IPS-18a (cell line): ENCODE data around the gene PAFAH1B1.
"Not testable (repeated sequence)": the region's sequence is repeated elsewhere in the genome, so short reads cannot be mapped to it uniquely, and the experiment has no call there.

Experiments
- H3K27ac ChIP-seq: one replicate; pipeline ENCODE4 v1.5.1; 2013; ENCODE audit warnings: low read length
- H3K27me3 ChIP-seq: one replicate; pipeline ENCODE4 v1.6.1; 2013; ENCODE audit warnings: mild to moderate bottlenecking, low read length; ENCODE audit not compliant: control insufficient read depth, insufficient read depth
- H3K36me3 ChIP-seq: one replicate; pipeline ENCODE4 v1.6.1; 2013; ENCODE audit warnings: low read depth, low read length; ENCODE audit not compliant: control insufficient read depth
- H3K4me1 ChIP-seq: one replicate; pipeline ENCODE4 v1.6.1; 2013; ENCODE audit warnings: low read depth, low read length; ENCODE audit not compliant: control insufficient read depth
- H3K4me3 ChIP-seq: one replicate; pipeline ENCODE4 v1.5.1; 2013; ENCODE audit warnings: low read length
- H3K9ac ChIP-seq: one replicate; pipeline ENCODE4 v1.6.1; 2013; ENCODE audit warnings: mild to moderate bottlenecking, low read length, moderate library complexity
- H3K9me3 ChIP-seq: one replicate; pipeline ENCODE4 v1.6.1; 2013; ENCODE audit warnings: low read depth, low read length; ENCODE audit not compliant: control insufficient read depth

Gene PAFAH1B1

DNA sequence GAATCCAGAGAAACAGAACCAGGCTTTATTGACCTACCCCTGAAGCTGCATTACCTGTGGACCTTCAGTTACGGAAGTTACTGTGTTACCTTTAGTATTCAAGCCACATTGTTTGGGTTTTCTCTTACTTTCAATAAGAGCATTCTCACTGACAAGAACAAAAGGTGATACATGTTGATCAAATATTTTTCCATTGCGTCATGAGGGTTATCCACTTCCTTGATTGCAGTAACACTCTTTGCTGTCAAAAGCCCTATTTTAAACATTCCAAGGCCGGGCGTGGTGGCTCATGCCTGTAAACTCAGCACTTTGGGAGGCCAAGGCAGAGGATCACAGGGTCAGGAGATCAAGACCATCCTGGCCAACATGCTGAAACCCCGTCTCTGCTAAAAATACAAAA lies 28.6 kb upstream of the PAFAH1B1 start:
- Histone ChIP-seq H3K9me3 (peaks cover 4% of the 10 kb centered on the region), H3K27ac (no peak overlapping the region), H3K4me1 (no peaks in the 10 kb centered on the region), H3K9ac (no peak overlapping the region), H3K4me3 (no peak overlapping the region), H3K27me3 (no peaks in the 10 kb centered on the region), H3K36me3 (no peaks in the 10 kb centered on the region)

DNA sequence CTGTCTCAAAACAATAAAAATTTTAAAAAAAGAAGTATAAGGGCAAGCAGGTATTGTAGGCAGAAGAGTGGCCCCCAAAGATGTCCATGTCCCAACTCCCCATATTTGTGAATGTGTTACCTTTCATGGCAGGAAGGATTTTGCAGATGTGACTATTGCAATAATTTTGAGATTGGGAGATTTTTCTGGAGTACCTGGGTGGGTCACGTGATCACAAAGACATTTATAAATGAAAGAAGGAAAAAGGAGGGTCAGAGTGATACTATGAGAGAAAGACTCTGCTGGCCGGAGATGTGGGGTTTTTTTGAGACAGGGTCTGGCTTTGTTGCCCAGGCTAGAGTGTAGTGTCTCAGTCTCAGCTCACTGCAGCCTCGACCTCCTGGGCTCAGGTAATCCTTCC lies 27.4 kb upstream of the PAFAH1B1 start:
- Histone ChIP-seq H3K27ac (no peak overlapping the region), H3K27me3 (no peaks in the 10 kb centered on the region), H3K36me3 (no peaks in the 10 kb centered on the region), H3K4me3 (no peak overlapping the region), H3K9ac (no peak overlapping the region), H3K9me3 (peaks cover 1% of the 10 kb centered on the region), H3K4me1 (no peaks in the 10 kb centered on the region)

DNA sequence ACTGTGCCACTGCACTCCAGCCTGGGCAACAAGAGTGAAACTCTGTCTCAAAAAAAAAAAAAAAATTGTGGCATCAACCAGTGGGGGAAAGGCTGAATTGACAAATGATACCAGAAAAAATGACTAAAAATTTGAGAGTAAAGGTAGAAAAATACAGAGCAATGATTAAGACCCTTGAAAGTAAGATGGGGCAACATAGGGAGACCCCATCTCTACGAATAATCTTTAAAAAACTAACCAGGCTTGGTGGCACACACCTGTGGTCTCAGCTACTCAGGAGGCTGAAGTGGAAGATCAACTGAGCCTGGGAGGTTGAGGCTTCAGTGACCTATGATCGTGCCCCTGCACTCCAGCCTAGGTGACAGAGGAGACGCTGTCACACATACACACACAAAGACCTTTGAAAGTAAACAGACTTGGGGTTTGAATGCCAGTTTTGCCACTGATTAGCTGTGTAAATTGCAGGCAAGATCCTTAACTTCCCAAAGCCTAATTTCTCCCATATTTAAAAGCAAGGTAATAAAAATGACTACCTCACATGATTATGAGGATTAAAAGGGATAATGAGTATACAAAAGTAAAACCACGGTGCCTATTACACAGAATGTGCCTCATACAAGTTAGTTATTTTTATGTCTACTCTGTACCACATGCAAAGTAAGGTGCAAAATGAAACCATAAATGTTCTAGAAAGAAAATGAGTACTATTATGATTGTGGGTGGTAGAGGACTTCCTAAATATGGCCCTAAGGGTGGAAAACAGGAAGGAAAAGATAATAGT lies 21.7 kb upstream of the PAFAH1B1 start:
- no peaks in the 10 kb centered on the region for H3K36me3 ChIP-seq
- H3K4me3 ChIP-seq: no peak overlapping the region
- H3K27ac ChIP-seq: no peak overlapping the region

DNA sequence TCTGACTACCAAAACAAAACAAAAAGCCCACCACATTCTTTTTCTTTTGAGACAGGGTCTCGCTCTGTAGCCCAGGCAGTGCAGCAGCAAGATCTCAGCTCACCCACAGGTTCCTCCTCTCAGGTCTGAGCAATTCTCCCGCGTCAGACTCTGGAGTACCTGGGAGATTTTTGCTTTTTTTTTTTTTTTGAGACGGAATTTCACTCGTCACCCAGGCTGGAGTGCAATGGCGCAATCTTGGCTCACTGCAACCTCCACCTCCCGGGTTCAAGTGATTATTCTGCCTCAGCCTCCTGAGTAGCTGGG lies 21.2 kb upstream of the PAFAH1B1 start:
- not testable (repeated sequence) for H3K27ac ChIP-seq, H3K36me3 ChIP-seq, H3K27me3 ChIP-seq, H3K9ac ChIP-seq, H3K4me1 ChIP-seq, H3K4me3 ChIP-seq, H3K9me3 ChIP-seq

More for the DNA sequence above, 21.7 kb upstream of the PAFAH1B1 start:
- Histone ChIP-seq H3K4me1 (no peaks in the 10 kb centered on the region), H3K9me3 (no peaks in the 10 kb centered on the region), H3K9ac (no peak overlapping the region), H3K27me3 (no peaks in the 10 kb centered on the region)

DNA sequence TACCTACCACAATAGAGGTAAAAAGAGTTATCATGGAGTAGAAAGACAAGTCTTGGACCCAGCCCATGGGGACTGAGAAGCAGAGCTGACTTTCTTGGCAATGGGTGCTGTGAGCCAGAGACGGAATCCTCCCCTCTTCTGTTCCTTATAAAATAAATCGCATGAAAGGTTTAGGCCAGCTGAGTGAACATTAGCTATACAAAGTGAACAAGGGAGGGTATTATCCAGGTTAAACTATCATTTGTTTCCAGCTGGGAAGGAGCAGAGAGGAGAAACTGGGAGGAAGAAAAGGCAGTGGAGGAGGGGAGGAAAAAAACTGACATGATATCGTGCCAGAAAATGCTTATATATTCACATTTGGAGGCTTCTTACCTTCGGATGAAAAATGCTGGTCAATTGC lies 13.3 kb upstream of the PAFAH1B1 start:
- no peak overlapping the region for H3K9ac ChIP-seq
- H3K27ac ChIP-seq: no peak overlapping the region
- H3K4me1 ChIP-seq: peaks cover 13% of the 10 kb centered on the region
- H3K9me3 ChIP-seq: no peaks in the 10 kb centered on the region
- no peaks in the 10 kb centered on the region for H3K36me3 ChIP-seq
- peak overlapping the region; percentile 9 for H3K4me3 ChIP-seq
- no peaks in the 10 kb centered on the region for H3K27me3 ChIP-seq

DNA sequence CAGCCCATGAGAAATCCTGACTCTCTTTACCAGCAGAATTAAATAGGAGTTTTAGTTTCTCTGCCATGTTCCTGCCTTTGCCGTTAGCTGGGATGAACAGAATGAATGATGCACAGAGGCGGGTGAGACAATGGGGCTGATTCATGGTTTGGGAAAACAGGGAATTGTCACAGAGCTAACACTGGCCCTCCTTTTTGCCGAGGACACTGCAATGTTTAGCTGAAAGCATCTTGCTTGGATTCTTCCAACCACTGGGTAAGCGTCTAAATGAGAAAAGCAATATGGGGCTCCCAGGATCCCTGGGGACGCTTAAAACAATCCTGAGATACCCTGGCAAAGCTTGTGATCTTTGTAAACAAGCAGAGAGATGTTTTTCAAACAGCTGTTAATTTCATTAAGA lies 12.8 kb upstream of the PAFAH1B1 start:
- H3K36me3 ChIP-seq: no peaks in the 10 kb centered on the region

DNA sequence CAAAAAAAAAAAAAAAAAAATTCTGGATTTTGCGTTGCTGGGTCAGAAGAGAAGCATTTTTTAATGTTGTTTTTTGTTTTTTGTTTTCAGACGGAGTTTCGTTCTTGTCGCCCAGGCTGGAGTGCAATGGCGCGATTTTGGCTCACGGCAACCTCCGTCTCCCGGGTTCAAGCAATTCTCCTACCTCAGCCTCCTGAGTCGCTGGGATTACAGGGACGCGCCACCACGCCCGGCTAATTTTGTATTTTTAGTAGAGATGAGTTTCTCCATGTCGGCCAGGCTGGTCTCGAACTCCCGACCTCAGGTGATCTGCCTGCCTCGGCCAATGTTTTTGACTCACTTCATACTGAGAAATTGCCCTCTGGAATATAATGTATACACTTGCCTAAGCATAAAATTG lies 11.0 kb upstream of the PAFAH1B1 start:
- H3K27me3 ChIP-seq: no peaks in the 10 kb centered on the region
- H3K4me3 ChIP-seq: no peak overlapping the region
- peaks cover 13% of the 10 kb centered on the region for H3K4me1 ChIP-seq
- no peaks in the 10 kb centered on the region for H3K36me3 ChIP-seq
- no peak overlapping the region for H3K27ac ChIP-seq
- H3K9me3 ChIP-seq: no peaks in the 10 kb centered on the region
- no peak overlapping the region for H3K9ac ChIP-seq

More for the DNA sequence above, 12.8 kb upstream of the PAFAH1B1 start:
- Histone ChIP-seq H3K9ac (no peak overlapping the region), H3K4me1 (peaks cover 13% of the 10 kb centered on the region), H3K4me3 (peak overlapping the region; percentile 9), H3K9me3 (no peaks in the 10 kb centered on the region), H3K27ac (no peak overlapping the region), H3K27me3 (no peaks in the 10 kb centered on the region)

DNA sequence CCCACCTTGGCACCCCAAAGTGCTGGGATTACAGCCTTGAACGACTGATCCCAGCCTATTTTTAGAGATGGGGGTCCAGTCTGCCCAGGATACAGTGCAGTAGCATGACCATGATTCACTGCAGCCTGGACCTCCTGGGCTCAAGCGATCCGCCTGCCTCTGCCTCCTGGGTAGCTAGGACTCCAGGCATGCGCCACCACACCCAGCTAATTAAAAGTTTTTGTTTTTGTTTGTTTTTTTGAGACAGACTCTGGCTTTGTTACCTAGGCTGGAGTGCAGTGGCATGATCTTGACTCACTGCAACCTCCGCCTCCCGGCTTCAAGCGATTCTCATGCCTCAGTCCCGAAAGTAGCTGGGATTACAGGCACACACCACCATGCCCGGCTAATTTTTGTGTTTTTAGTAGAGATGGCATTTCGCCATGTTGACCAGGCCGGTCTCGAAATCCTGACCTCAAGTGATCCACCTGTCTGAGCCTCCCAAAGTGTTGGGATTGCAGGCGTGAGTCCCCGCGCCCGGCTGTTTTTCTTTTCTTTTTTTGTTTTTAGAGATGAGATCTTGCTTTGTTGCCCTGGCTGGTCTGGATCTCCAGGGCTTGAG lies 2.3 kb upstream of the PAFAH1B1 start:
- Histone ChIP-seq H3K9ac (no peak overlapping the region), H3K4me1 (peaks cover 10% of the 10 kb centered on the region), H3K36me3 (no peaks in the 10 kb centered on the region), H3K9me3 (no peaks in the 10 kb centered on the region), H3K4me3 (no peak overlapping the region), H3K27me3 (no peaks in the 10 kb centered on the region), H3K27ac (no peak overlapping the region)

DNA sequence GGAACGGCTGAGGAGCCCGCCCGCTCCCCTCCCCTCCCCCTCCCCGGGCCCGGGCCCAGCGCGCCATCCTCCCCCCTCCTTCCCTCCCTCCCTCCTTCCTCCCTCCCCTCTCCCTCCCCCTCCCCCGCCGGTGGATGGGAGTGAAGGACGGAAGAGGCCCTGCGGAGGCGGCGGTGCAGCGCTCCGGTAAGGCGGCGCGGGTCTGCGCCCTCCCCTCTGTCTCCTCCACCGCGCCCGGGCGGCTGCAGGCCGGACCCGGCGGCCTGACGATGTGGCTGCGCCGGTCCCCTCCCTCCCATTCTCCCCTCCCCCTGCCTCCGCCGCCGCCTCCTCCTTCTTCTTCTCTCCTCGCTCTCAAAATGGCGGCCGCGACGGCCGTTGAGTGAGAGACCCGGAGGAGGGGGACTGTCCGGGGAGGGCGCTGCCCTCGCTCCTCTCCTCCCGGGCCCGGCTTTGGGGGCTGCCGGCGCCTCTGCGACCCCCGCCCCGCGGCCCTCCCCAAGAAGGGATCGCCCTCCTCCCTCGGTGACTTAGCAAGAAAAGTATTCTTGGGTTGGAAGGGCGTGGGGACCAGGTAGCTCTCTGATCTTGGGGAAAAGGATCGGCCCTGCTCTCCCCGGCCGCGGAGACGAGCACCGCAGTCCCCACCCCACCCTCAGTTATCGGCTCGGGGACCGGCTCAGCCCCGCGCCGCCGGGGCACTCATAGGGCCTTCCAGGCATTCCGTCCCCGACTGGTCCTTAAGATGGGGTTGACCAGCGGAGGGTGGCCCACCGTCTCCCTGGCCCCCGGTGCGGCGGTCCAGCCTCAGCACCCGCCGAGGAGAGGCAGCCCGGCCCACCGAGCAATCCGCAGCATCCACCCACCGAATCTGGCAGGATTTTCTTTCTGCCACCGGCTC lies 617 bp downstream of the PAFAH1B1 start:
- H3K9ac ChIP-seq: peak overlapping the region; percentile 91
- no peaks in the 10 kb centered on the region for H3K9me3 ChIP-seq
- H3K27ac ChIP-seq: peak overlapping the region; percentile 57
- H3K4me1 ChIP-seq: peaks cover 18% of the 10 kb centered on the region
- peak overlapping the region; percentile 76 for H3K4me3 ChIP-seq
- H3K36me3 ChIP-seq: no peaks in the 10 kb centered on the region
- H3K27me3 ChIP-seq: no peaks in the 10 kb centered on the region

DNA sequence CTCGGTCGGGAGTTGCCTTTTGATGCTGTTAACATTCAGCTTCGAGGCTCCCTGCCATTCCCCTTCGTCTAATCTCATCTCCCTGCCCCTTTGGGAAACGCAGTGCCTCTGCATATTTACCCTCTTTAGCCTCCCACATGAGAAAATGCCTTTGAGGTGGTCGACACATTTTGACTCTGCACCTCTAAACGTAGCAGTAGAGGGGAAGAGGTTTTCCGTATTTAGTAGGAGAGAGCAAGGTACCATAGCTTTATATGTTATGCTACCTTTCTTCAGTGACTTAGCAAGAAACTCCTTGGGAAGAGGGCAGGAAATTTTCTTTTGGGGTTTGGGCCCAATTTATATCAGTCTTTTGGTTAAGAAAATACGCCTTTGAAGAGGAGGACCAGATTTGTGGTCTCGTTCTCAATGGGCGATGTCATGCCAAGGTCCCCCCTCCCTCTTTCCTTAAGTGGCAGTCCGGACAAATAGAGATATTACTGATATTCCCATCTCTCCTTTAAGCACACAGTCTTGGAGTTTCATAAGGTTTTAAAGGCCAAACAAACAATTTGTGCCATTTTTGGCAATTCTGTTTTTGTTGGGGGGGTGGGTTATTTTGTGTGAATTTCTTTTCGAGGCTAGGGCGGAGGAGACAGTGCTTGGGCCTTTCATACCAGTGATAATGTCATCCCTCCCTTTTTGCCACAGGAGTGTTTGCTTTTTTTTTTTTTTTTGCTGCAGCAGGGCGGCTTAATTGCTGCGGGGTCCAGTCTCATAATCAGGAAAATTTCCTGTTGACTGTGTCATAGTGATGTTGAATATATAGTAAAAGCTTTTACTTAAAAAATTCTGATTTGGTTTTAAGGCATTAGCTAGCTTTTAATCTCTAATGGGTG lies 1.5 kb downstream of the PAFAH1B1 start:
- H3K9me3 ChIP-seq: no peaks in the 10 kb centered on the region
- peak overlapping the region; percentile 76 for H3K4me3 ChIP-seq
- H3K36me3 ChIP-seq: no peaks in the 10 kb centered on the region
- H3K27ac ChIP-seq: peak overlapping the region; percentile 57
- H3K9ac ChIP-seq: peak overlapping the region; percentile 91
- no peaks in the 10 kb centered on the region for H3K27me3 ChIP-seq
- H3K4me1 ChIP-seq: peaks cover 18% of the 10 kb centered on the region

DNA sequence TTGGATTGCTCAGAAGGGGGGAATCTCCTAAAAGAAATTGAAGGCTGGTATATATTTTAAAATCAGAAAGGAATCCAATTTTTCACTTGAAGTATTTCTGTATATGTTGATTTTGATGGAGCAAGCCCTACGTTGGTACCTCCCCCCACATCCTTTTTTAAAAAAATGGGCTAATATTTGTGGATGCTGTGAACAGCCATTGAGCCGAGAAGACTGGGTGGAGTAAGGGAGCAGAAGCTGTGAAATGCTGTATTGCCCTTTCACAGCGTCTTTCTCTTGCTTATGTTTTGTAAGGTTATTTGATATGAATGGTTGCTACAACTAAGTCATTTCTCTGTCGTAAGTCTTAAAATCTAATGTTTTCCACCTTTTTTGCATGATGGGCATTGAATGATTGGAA lies 2.3 kb downstream of the PAFAH1B1 start:
- no peaks in the 10 kb centered on the region for H3K36me3 ChIP-seq
- peak overlapping the region; percentile 76 for H3K4me3 ChIP-seq
- no peaks in the 10 kb centered on the region for H3K27me3 ChIP-seq
- H3K4me1 ChIP-seq: peaks cover 18% of the 10 kb centered on the region
- H3K9me3 ChIP-seq: no peaks in the 10 kb centered on the region
- no peak overlapping the region for H3K27ac ChIP-seq
- H3K9ac ChIP-seq: peak overlapping the region; percentile 91
